GM12878 (cell line): ENCODE measurements around the gene ZSWIM3. TPM values are rescaled to one million over a fixed set of nuclear protein-coding genes. Genes with fewer than 3 reads are reported as not detected.

Experiments used
- ATAC-seq: fragments of 200-7000 bp; cut with Tn5 transposase; 3 replicates; pipeline ENCODE4 v1.9.1; 2020; ENCODE audit warnings: mild to moderate bottlenecking, moderate library complexity
- BruUV-seq: library from RNA; stranded (reverse); fragments of 400-500 nt; replicated peaks from 2 replicates; lab custom pipeline; 2021; lab: Mats Ljungman, UMichigan
- CTCF ChIA-PET: fragments of 300-600 bp; sonication (Branson Sonifier 250); formaldehyde crosslinking; extraction: SDS; loops from one replicate; lab custom pipeline; 2021; ENCODE audit warnings: inconsistent platforms; lab: Yijun Ruan, JAX
- POLR2A ChIA-PET: fragments of 350-600 bp; formaldehyde crosslinking; extraction: SDS; loops from one replicate; lab custom pipeline; 2021; ENCODE audit warnings: inconsistent platforms; lab: Charles Lee
- RAD21 ChIA-PET: fragments of 300-600 bp; sonication (Branson Sonifier 250); formaldehyde crosslinking; loops from one replicate; lab custom pipeline; 2023; ENCODE audit warnings: antibody characterized with exemption; ENCODE audit not compliant: unreplicated experiment; lab: Charles Lee
- SMC1A ChIA-PET: fragments of 300-600 bp; sonication (Branson Sonifier 250); formaldehyde crosslinking; loops from one replicate; lab custom pipeline; 2023; ENCODE audit not compliant: unreplicated experiment, uncharacterized antibody; lab: Charles Lee
- DNase-seq: peaks from one replicate; pipeline ENCODE4 v3.0.0-alpha.2; 2011; ENCODE audit warnings: low read depth, low spot score
- FAIRE-seq: peaks from 3 replicates; lab custom pipeline; 2011; peaks lifted over from hg19 to GRCh38; lab: Jason Lieb, UNC
- H2AFZ ChIP-seq: 2 replicates; pipeline ENCODE4 v1.6.0; 2011; ENCODE audit warnings: low read depth, low read length, control low read depth; ENCODE audit not compliant: control insufficient read depth
- H3K27ac ChIP-seq: 2 replicates; pipeline ENCODE4 v1.5.1; 2011; ENCODE audit warnings: control low read depth; ENCODE audit not compliant: control insufficient read depth, insufficient read depth
- H3K27me3 ChIP-seq, 2 experiments: replicated peaks in 1 of 2; 2 replicates each; pipeline versions ENCODE4 v1.6.0 to v1.6.1; 2011; ENCODE audit warnings: low read length in 1 of 2; ENCODE audit not compliant: control insufficient read depth in 2 of 2, insufficient read depth in 2 of 2
- H3K36me3 ChIP-seq, 2 experiments: 2 replicates each; pipeline ENCODE4 v1.5.1; 2011; ENCODE audit warnings: low read length in 1 of 2; ENCODE audit not compliant: control insufficient read depth in 2 of 2, insufficient read depth in 2 of 2
- H3K4me1 ChIP-seq: 2 replicates; pipeline ENCODE4 v1.6.1; 2011; ENCODE audit warnings: mild to moderate bottlenecking, low read length, moderate library complexity, mixed read lengths; ENCODE audit not compliant: control insufficient read depth, insufficient read depth
- H3K4me2 ChIP-seq: 2 replicates; pipeline ENCODE4 v1.6.0; 2011; ENCODE audit warnings: control low read depth; ENCODE audit not compliant: control insufficient read depth, insufficient read depth
- H3K4me3 ChIP-seq: fragments of 200-600 bp; sonication (generic); 2 replicates; pipeline ENCODE4 v1.5.1; 2016
- H3K79me2 ChIP-seq: 2 replicates; pipeline ENCODE4 v1.6.0; 2011; ENCODE audit warnings: low read length; ENCODE audit not compliant: control insufficient read depth, insufficient read depth
- H3K9ac ChIP-seq: 2 replicates; pipeline ENCODE4 v1.8.0; 2011; ENCODE audit warnings: low read length, control low read depth, mixed read lengths; ENCODE audit not compliant: control insufficient read depth, insufficient read depth
- H3K9me3 ChIP-seq: replicated peaks from 3 replicates; pipeline ENCODE4 v1.5.1; 2011; ENCODE audit warnings: mild to moderate bottlenecking, low read length; ENCODE audit not compliant: control insufficient read depth, insufficient read depth
- H4K20me1 ChIP-seq: 2 replicates; pipeline ENCODE4 v1.6.0; 2011; ENCODE audit not compliant: control insufficient read depth, insufficient read depth
- CHD1 ChIP-seq: IDR thresholded peaks from 2 replicates; pipeline ENCODE4 v1.6.1; 2012; ENCODE audit warnings: low read depth, low read length, improper control_type of control experiment
- DPF2 ChIP-seq: fragments of 450-650 bp; IDR thresholded peaks from 2 replicates; pipeline ENCODE4 v1.6.1; 2017; ENCODE audit warnings: mild to moderate bottlenecking
- EP300 ChIP-seq, 2 experiments: fragments of 150-350 bp in 1 of 2; IDR thresholded peaks; 2 replicates each; pipeline ENCODE4 v1.6.1; 2011 to 2012; ENCODE audit warnings: low read depth in 2 of 2, low read length in 2 of 2, borderline replicate concordance in 1 of 2, improper control_type of control experiment in 1 of 2, inconsistent platforms in 1 of 2; ENCODE audit not compliant: control insufficient read depth in 1 of 2
- NR2C2 ChIP-seq: IDR thresholded peaks from 2 replicates; pipeline ENCODE4 v1.6.1; 2011; ENCODE audit warnings: borderline replicate concordance, low read depth; ENCODE audit not compliant: control insufficient read depth, insufficient read length
- POLR2A ChIP-seq: IDR thresholded peaks from 2 replicates; pipeline ENCODE4 v1.6.1; 2011; ENCODE audit warnings: low read depth, mild to moderate bottlenecking, low read length
- SMC3 ChIP-seq: IDR thresholded peaks from 2 replicates; pipeline ENCODE4 v1.6.1; 2011; ENCODE audit warnings: low read length, improper control_type of control experiment, borderline replicate concordance
- SUZ12 ChIP-seq: fragments of 200-600 bp; sonication (generic); IDR thresholded peaks from one replicate; pipeline ENCODE4 v1.6.1; 2018; ENCODE audit warnings: antibody characterized with exemption, mild to moderate bottlenecking; ENCODE audit not compliant: unreplicated experiment
- ZBTB4 ChIP-seq: fragments of 450-650 bp; formaldehyde crosslinking; IDR thresholded peaks from 2 replicates; pipeline ENCODE4 v1.4.0; 2022; ENCODE audit warnings: mild to moderate bottlenecking, moderate library complexity
- ZNF274 ChIP-seq: IDR thresholded peaks from one replicate; pipeline ENCODE4 v1.8.0; 2011; ENCODE audit not compliant: insufficient read length, insufficient read depth
- ZZZ3 ChIP-seq: IDR thresholded peaks from 2 replicates; pipeline ENCODE4 v1.6.1; 2011; ENCODE audit warnings: low read depth; ENCODE audit not compliant: control insufficient read depth, insufficient read length
- WGBS: methylation state at CpG from one replicate; pipeline ENCODE4 v1.1.6; 2016; ENCODE audit warnings: low lambda C conversion rate; ENCODE audit not compliant: insufficient replicate concordance, insufficient coverage; ENCODE audit errors: missing lambda C conversion rate; 5-methylcytosine and 5-hydroxymethylcytosine counted together
- in situ Hi-C: fragments of 300-500 bp; cut with MboI; formaldehyde crosslinking; loops from 9 replicates; pipeline ENCODE4 v1.14.3; 2018; ENCODE audit warnings: mixed read lengths
- intact Hi-C: fragments of 100-400 bp; cut with micrococcal nuclease; formaldehyde crosslinking; loops from one replicate; pipeline ENCODE4 v1.14.2; 2022; ENCODE audit not compliant: unreplicated experiment
- polyA plus RNA-seq, 11 experiments: library from polyadenylated mRNA; depleted of rRNA in 4 of 11; unstranded in 6 of 11; stranded (reverse) in 5 of 11; fragments of >200 nt; fragmentation: Nextera tagmentation in 4 of 11; fragmentation: Illumina TruSeq in 1 of 11; extraction: Ambion mirVana in 4 of 11; extraction: Trizol in 1 of 11; gene quantifications; 1 replicate in 1 of 11; 2 replicates in 10 of 11; pipeline versions ENCODE4 v1.2.1 to v1.2.3, GENCODE V29; 2011 to 2016; ENCODE audit warnings: inconsistent platforms in 2 of 11, missing spikeins in 2 of 11, low read depth in 1 of 11
- total RNA-seq, 4 experiments: library from RNA; depleted of rRNA in 3 of 4; stranded (reverse); fragments of >200 nt in 3 of 4; fragmentation: Illumina TruSeq in 1 of 4; extraction: Trizol in 1 of 4; gene quantifications; 2 replicates each; pipeline versions ENCODE4 v1.2.1 to v1.2.3, GENCODE V29; 2013 to 2021

ZSWIM3 gene
- total and polyA plus RNA-seq, 10 of the 15 experiments (the other 5 are each of a cell fraction or from before 2014, with no cell fraction given) = 1.6 to 5.1 (median 4.2) TPM

DNA sequence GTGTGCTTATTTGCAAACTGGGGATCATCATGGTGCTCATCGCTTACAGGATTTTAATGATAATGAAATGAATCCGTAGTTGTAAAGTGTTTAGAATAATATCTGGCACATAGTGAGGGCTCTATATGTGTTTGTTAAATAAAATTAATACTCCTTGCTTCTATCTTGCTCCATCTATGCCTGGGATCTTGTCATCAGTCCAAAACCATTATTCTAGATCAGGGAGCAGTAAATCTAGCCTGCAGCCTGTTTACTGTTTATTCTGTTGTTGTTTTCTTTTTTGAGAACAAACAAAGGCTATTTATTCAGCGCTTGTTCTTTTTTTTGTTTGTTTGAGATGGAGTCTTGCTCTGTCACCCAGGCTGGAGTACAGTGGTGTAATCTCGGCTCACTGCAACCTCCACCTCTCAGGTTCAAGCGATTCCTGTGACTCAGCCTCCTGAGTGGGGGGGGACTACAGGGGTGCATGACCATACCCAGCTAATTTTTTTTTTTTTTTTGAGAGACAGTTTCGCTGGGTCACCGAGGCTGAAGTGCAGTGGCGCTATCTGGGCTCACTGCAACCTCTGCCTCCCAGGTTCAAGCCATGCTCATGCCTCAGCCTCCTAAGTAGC, 8.3 kb upstream of the ZSWIM3 start:
- ChIA-PET RAD21 (no interaction called here), SMC1A (interaction anchor here (1.6 kb wide), 1 partner anchor 8 kb away, joined by 4 read pairs; no protein-coding TSS in a partner anchor), POLR2A (no interaction called here), CTCF (no interaction called here)
- Histone ChIP-seq H3K4me3 (no peak overlapping the region), H3K27me3 (no peaks in the 10 kb centered on the region), H3K4me2 (no peak overlapping the region), H3K27ac (no peak overlapping the region), H2AFZ (no peak overlapping the region), H3K79me2 (no peaks in the 10 kb centered on the region), H4K20me1 (no peaks in the 10 kb centered on the region), H3K36me3 (no peaks in the 10 kb centered on the region; a peak in 1 of 4 replicates), H3K4me1 (no peaks in the 10 kb centered on the region), H3K9me3 (no peaks in the 10 kb centered on the region), H3K9ac (no peak overlapping the region)
- no peak for FAIRE-seq
- in situ Hi-C loops (no loop called here), intact Hi-C loops (no loop called here)
- no peak for ATAC-seq
- WGBS = 96% methylated on average over 8 of the region's 8 CpGs
- DNase-seq = no peak
- TF ChIP-seq SMC3 = no peak
- no peak for TF ChIP-seq ZZZ3
- no peak for TF ChIP-seq NR2C2
- no peak for TF ChIP-seq DPF2
- TF ChIP-seq ZBTB4 (CRISPR knock-in tag) = no peak
- no peak for TF ChIP-seq ZNF274
- TF ChIP-seq POLR2A = no peak
- no peak for TF ChIP-seq SUZ12
- TF ChIP-seq EP300 (IDR thresholded peaks at IDR 0.05; ENCODE audit: borderline replicate concordance in 1 of 2, control insufficient read depth in 1 of 2, low read depth in 2 of 2, low read length in 2 of 2) = no peak
- TF ChIP-seq CHD1 = no peak
- no TSS peak for BruUV-seq
